Measurements from ENCODE around the gene PTPN14.

GRCh38 chr1:214571281-214571680 lies 19.9 kb upstream of the PTPN14 start:
- TF ChIP-seq CTCF (IDR thresholded peaks at IDR 0.05), result no peak
- no peak for TF ChIP-seq ZFX (IDR thresholded peaks at IDR 0.05; ENCODE audit: borderline replicate concordance)

Data from 22Rv1 (cell line).